T-helper 1 cell treated with Interleukin-12 subunit alpha and Interleukin-12 subunit beta and Interleukin-4 antibody, amounts not matched to agents 30 μg/mL and 1 μg/mL, for 36 hours (primary cell): Measurements from ENCODE around the gene PRSS23.
"Not testable (repeated sequence)": the region's sequence is repeated elsewhere in the genome, so short reads cannot be mapped to it uniquely, and the experiment has no call there.

Experiments
- H3K27ac Mint-ChIP-seq: one replicate; pipeline ENCODE4 v1.8.0; 2021; ENCODE audit warnings: mild to moderate bottlenecking, mixed read lengths
- H3K27me3 Mint-ChIP-seq: one replicate; pipeline ENCODE4 v1.8.0; 2021; ENCODE audit warnings: low read depth, mixed read lengths
- H3K36me3 Mint-ChIP-seq: one replicate; pipeline ENCODE4 v1.8.0; 2021; ENCODE audit warnings: low read depth, mixed read lengths
- H3K4me1 Mint-ChIP-seq: one replicate; pipeline ENCODE4 v1.8.0; 2021; ENCODE audit warnings: low read depth, mixed read lengths
- H3K4me3 Mint-ChIP-seq: one replicate; pipeline ENCODE4 v1.8.0; 2021; ENCODE audit warnings: mild to moderate bottlenecking, moderate library complexity, mixed read lengths
- H3K9me3 Mint-ChIP-seq: one replicate; pipeline ENCODE4 v1.8.0; 2021; ENCODE audit warnings: mixed read lengths

The PRSS23 gene

GRCh38 chr11:86800076-86800959 is at the start of gene PRSS23:
Gene PRSS23 (plus strand): TSS chr11:86800542. CDS start chr11:86807644, 7,102 bp downstream.
- H3K27ac Mint-ChIP-seq: no peak within 1 kb of the TSS

GRCh38 chr11:86753459-86753858 is 46.9 kb upstream of the PRSS23 start:
- Mint-ChIP-seq H3K9me3 (no peaks in the 10 kb centered on the region), H3K27ac (no peak overlapping the region), H3K4me1 (no peaks in the 10 kb centered on the region), H3K4me3 (no peak overlapping the region), H3K27me3 (peaks cover 3% of the 10 kb centered on the region), H3K36me3 (no peaks in the 10 kb centered on the region)

More at GRCh38 chr11:86800076-86800959, at the start of gene PRSS23:
- H3K36me3 Mint-ChIP-seq: no peaks in the 10 kb centered on the region
- peaks cover 34% of the 10 kb centered on the region for H3K4me1 Mint-ChIP-seq
- H3K4me3 Mint-ChIP-seq: peak within 1 kb of the TSS; percentile 78
- H3K9me3 Mint-ChIP-seq: no peaks in the 10 kb centered on the region
- H3K27me3 Mint-ChIP-seq: peaks cover 63% of the 10 kb centered on the region

- Mint-ChIP-seq H3K4me1 (no peaks in the 10 kb centered on the region), H3K27ac (no peak overlapping the region), H3K36me3 (no peaks in the 10 kb centered on the region), H3K27me3 (peaks cover 3% of the 10 kb centered on the region), H3K9me3 (no peaks in the 10 kb centered on the region), H3K4me3 (no peak overlapping the region)
Observed at GRCh38 chr11:86755146-86755545, 45.2 kb upstream of the PRSS23 start.

- H3K27me3 Mint-ChIP-seq: peaks cover 5% of the 10 kb centered on the region
- no peak overlapping the region for H3K4me3 Mint-ChIP-seq
- H3K27ac Mint-ChIP-seq: no peak overlapping the region
- H3K4me1 Mint-ChIP-seq: no peaks in the 10 kb centered on the region
- no peaks in the 10 kb centered on the region for H3K36me3 Mint-ChIP-seq
- no peaks in the 10 kb centered on the region for H3K9me3 Mint-ChIP-seq
Observed at GRCh38 chr11:86758171-86758570, 42.2 kb upstream of the PRSS23 start.

- no peaks in the 10 kb centered on the region for H3K4me1 Mint-ChIP-seq
Observed at GRCh38 chr11:86760577-86760976, 39.8 kb upstream of the PRSS23 start.

GRCh38 chr11:86761978-86762377 is 38.4 kb upstream of the PRSS23 start:
- no peak overlapping the region for H3K4me3 Mint-ChIP-seq

More at GRCh38 chr11:86760577-86760976, 39.8 kb upstream of the PRSS23 start:
- Mint-ChIP-seq H3K27me3 (peaks cover 9% of the 10 kb centered on the region), H3K27ac (no peak overlapping the region), H3K4me3 (no peak overlapping the region), H3K36me3 (no peaks in the 10 kb centered on the region), H3K9me3 (no peaks in the 10 kb centered on the region)

GRCh38 chr11:86765203-86765602 is 35.1 kb upstream of the PRSS23 start:
- no peak overlapping the region for H3K27ac Mint-ChIP-seq
- H3K4me3 Mint-ChIP-seq: no peak overlapping the region
- H3K36me3 Mint-ChIP-seq: no peaks in the 10 kb centered on the region

More at GRCh38 chr11:86761978-86762377, 38.4 kb upstream of the PRSS23 start:
- no peaks in the 10 kb centered on the region for H3K36me3 Mint-ChIP-seq
- no peak overlapping the region for H3K27ac Mint-ChIP-seq
- peaks cover 20% of the 10 kb centered on the region for H3K27me3 Mint-ChIP-seq
- no peaks in the 10 kb centered on the region for H3K9me3 Mint-ChIP-seq
- no peaks in the 10 kb centered on the region for H3K4me1 Mint-ChIP-seq

GRCh38 chr11:86765878-86766277 is 34.5 kb upstream of the PRSS23 start:
- H3K4me1 Mint-ChIP-seq: no peaks in the 10 kb centered on the region
- no peaks in the 10 kb centered on the region for H3K36me3 Mint-ChIP-seq
- no peak overlapping the region for H3K4me3 Mint-ChIP-seq
- H3K27me3 Mint-ChIP-seq: peaks cover 22% of the 10 kb centered on the region
- no peaks in the 10 kb centered on the region for H3K9me3 Mint-ChIP-seq
- no peak overlapping the region for H3K27ac Mint-ChIP-seq

More at GRCh38 chr11:86765203-86765602, 35.1 kb upstream of the PRSS23 start:
- no peaks in the 10 kb centered on the region for H3K4me1 Mint-ChIP-seq
- H3K27me3 Mint-ChIP-seq: peaks cover 22% of the 10 kb centered on the region
- H3K9me3 Mint-ChIP-seq: no peaks in the 10 kb centered on the region

GRCh38 chr11:86769219-86769618 is 31.1 kb upstream of the PRSS23 start:
- Mint-ChIP-seq H3K9me3 (no peaks in the 10 kb centered on the region), H3K27me3 (peaks cover 24% of the 10 kb centered on the region), H3K4me1 (no peaks in the 10 kb centered on the region), H3K27ac (no peak overlapping the region), H3K4me3 (no peak overlapping the region), H3K36me3 (no peaks in the 10 kb centered on the region)

GRCh38 chr11:86770473-86771027 is 29.8 kb upstream of the PRSS23 start:
- not testable (repeated sequence) for H3K9me3 Mint-ChIP-seq, H3K4me1 Mint-ChIP-seq, H3K36me3 Mint-ChIP-seq, H3K4me3 Mint-ChIP-seq, H3K27ac Mint-ChIP-seq
- peaks cover 28% of the 10 kb centered on the region for H3K27me3 Mint-ChIP-seq

- Mint-ChIP-seq H3K27me3 (peaks cover 26% of the 10 kb centered on the region), H3K4me1 (no peaks in the 10 kb centered on the region), H3K4me3 (no peak overlapping the region), H3K9me3 (no peaks in the 10 kb centered on the region), H3K36me3 (no peaks in the 10 kb centered on the region), H3K27ac (no peak overlapping the region)
Observed at GRCh38 chr11:86772999-86773398, 27.3 kb upstream of the PRSS23 start.

- no peaks in the 10 kb centered on the region for H3K9me3 Mint-ChIP-seq
- no peak overlapping the region for H3K4me3 Mint-ChIP-seq
- no peak overlapping the region for H3K27ac Mint-ChIP-seq
- H3K27me3 Mint-ChIP-seq: peaks cover 29% of the 10 kb centered on the region
- H3K4me1 Mint-ChIP-seq: no peaks in the 10 kb centered on the region
- no peaks in the 10 kb centered on the region for H3K36me3 Mint-ChIP-seq
Observed at GRCh38 chr11:86773513-86774252, 26.7 kb upstream of the PRSS23 start.

GRCh38 chr11:86774417-86774816 is 25.9 kb upstream of the PRSS23 start:
- no peaks in the 10 kb centered on the region for H3K36me3 Mint-ChIP-seq
- H3K27me3 Mint-ChIP-seq: peaks cover 34% of the 10 kb centered on the region
- no peak overlapping the region for H3K27ac Mint-ChIP-seq
- no peak overlapping the region for H3K4me3 Mint-ChIP-seq
- no peaks in the 10 kb centered on the region for H3K4me1 Mint-ChIP-seq
- H3K9me3 Mint-ChIP-seq: no peaks in the 10 kb centered on the region

GRCh38 chr11:86775361-86775760 is 25.0 kb upstream of the PRSS23 start:
- H3K4me3 Mint-ChIP-seq: no peak overlapping the region
- H3K27me3 Mint-ChIP-seq: peaks cover 42% of the 10 kb centered on the region
- H3K9me3 Mint-ChIP-seq: no peaks in the 10 kb centered on the region
- no peak overlapping the region for H3K27ac Mint-ChIP-seq
- no peaks in the 10 kb centered on the region for H3K36me3 Mint-ChIP-seq
- no peaks in the 10 kb centered on the region for H3K4me1 Mint-ChIP-seq
